Breast epithelium (tissue), 4 donors: ENCODE data around the gene CLCNKB. TPM values are rescaled to one million over a fixed set of nuclear protein-coding genes. Genes with fewer than 3 reads are reported as not detected.

ENCODE experiments used
- DNase-seq, 2 donors: peaks; one replicate each; pipeline ENCODE4 v3.0.0-alpha.2; 2019; ENCODE audit warnings: low spot score in 2 of 2
- H3K27ac ChIP-seq, 2 donors: fragments of 200-600 bp; sonication (generic) in 1 of 2; one replicate each; pipeline ENCODE4 v1.5.1; 2016 to 2019; ENCODE audit warnings: mild to moderate bottlenecking in 1 of 2
- H3K27me3 ChIP-seq, 2 donors: fragments of 200-600 bp; sonication (generic) in 1 of 2; one replicate each; pipeline versions ENCODE4 v1.5.1 to v1.6.0; 2017 to 2019; ENCODE audit warnings: control low read depth in 1 of 2, mild to moderate bottlenecking in 1 of 2
- H3K36me3 ChIP-seq: fragments of 200-600 bp; one replicate; pipeline ENCODE4 v1.5.1; 2019
- H3K4me1 ChIP-seq, 2 donors: fragments of 200-600 bp; sonication (generic); one replicate each; pipeline ENCODE4 v1.5.1; 2016 to 2019; ENCODE audit warnings: control low read depth in 1 of 2
- H3K4me3 ChIP-seq, 3 donors: fragments of 200-600 bp; sonication (generic); 1 replicate in 2 of 3; 2 replicates in 1 of 3; pipeline ENCODE4 v1.5.1; 2016 to 2019; ENCODE audit warnings: mild to moderate bottlenecking in 3 of 3, moderate library complexity in 2 of 3
- H3K9me3 ChIP-seq, 2 donors: fragments of 200-600 bp; sonication (generic) in 1 of 2; one replicate each; pipeline ENCODE4 v1.5.1; 2016 to 2019; ENCODE audit warnings: control low read depth in 1 of 2
- CTCF ChIP-seq, 3 donors: fragments of 450-650 bp; IDR thresholded peaks; one replicate each; pipeline ENCODE4 v1.5.1; 2016 to 2017; ENCODE audit warnings: antibody characterized with exemption in 3 of 3, mild to moderate bottlenecking in 3 of 3, moderate library complexity in 3 of 3
- POLR2A ChIP-seq: fragments of 450-650 bp; IDR thresholded peaks from one replicate; pipeline ENCODE4 v1.6.1; 2016; ENCODE audit warnings: antibody characterized with exemption, mild to moderate bottlenecking, moderate library complexity
- POLR2AphosphoS5 ChIP-seq, 3 donors: sonication (generic); formaldehyde crosslinking; IDR thresholded peaks; one replicate each; pipeline ENCODE4 v1.6.1; 2017; ENCODE audit warnings: antibody characterized with exemption in 3 of 3
- intact Hi-C: fragments of 100-400 bp; cut with DNase I; formaldehyde crosslinking; loops from one replicate; pipeline ENCODE4 v1.15.1; 2023; ENCODE audit warnings: low total_unique reads
- total RNA-seq, 3 donors: library from RNA; depleted of rRNA; stranded (reverse); fragments of >200 nt; gene quantifications; one replicate each; pipeline ENCODE4 v1.1.0, GENCODE V29; 2016

The CLCNKB gene
- total RNA-seq, 3 donors from 2014 or later: 0.32 to 0.88 (median 0.33) TPM

GRCh38 chr1:16015491-16015890, 28.1 kb upstream of the CLCNKB start:
- H3K4me3 ChIP-seq: no peak overlapping the region
- H3K4me1 ChIP-seq: peaks cover 9 to 11% of the 10 kb centered on the region in 2 donors
- no peaks in the 10 kb centered on the region for H3K27me3 ChIP-seq
- intact Hi-C loops: no loop called here
- no peaks in the 10 kb centered on the region for H3K36me3 ChIP-seq
- no peaks in the 10 kb centered on the region for H3K9me3 ChIP-seq
- TF ChIP-seq CTCF (IDR thresholded peaks at IDR 0.05) (no peak), POLR2A (no peak), POLR2AphosphoS5 (IDR thresholded peaks at IDR 0.05) (no peak)
- peak overlapping the region in 1 of 2 donors; percentile 87 for H3K27ac ChIP-seq
- DNase-seq: no peak

DNA sequence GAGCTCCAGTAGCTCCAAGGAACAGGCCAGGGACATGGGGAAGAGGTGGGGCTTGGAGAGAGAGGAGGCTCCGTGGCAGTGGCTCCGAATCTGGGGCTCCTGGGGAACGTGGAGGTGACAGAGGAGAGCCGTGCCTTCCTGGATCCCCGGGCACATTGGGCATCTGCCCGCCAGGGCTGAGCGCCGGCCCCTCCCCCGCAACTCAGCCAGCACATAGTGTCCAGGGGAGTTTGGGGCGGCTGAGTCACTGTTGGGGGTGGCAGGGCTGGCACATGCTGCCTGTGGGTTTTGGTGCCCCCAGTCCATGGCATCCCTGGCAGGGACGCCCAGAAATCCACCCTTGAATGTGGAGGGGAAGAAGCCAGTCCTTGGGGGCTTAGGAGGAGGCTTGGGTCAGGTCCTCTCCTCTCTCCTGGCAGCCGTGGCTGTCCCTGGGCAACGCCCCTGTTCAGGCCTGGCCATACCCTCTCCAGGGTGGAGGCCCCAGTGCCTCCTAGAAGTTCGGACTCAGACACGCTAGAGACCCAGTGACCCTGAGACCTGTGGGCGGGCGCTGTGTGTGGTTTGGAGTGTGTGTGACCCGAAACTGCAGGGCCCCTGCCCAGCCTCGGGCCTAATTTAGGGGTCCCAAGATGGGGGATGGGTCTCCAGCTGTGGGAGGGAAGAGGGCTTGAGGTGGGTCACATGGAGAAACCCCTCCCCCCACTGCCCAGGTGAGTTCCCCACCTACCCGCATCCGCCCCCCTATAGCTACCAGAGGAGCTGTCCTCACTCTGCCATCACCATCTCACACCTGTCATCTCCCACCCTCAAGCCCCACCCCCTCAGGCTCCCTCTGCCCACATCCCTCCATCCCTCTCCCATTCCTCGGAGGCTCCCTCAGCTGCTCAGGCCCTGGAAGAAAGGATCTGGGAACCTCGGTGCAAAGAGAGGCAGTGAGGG, 27.4 kb upstream of the CLCNKB start:
- TF ChIP-seq POLR2A: no peak
- no peak for TF ChIP-seq CTCF (IDR thresholded peaks at IDR 0.05)
- TF ChIP-seq POLR2AphosphoS5 (IDR thresholded peaks at IDR 0.05): no peak
- no peaks in the 10 kb centered on the region for H3K9me3 ChIP-seq
- no peaks in the 10 kb centered on the region for H3K36me3 ChIP-seq
- H3K4me3 ChIP-seq: no peak overlapping the region
- no peaks in the 10 kb centered on the region for H3K27me3 ChIP-seq
- H3K4me1 ChIP-seq: peaks cover 9 to 11% of the 10 kb centered on the region in 2 donors
- no peak for DNase-seq
- H3K27ac ChIP-seq: no peak overlapping the region
- intact Hi-C loops: no loop called here

DNA sequence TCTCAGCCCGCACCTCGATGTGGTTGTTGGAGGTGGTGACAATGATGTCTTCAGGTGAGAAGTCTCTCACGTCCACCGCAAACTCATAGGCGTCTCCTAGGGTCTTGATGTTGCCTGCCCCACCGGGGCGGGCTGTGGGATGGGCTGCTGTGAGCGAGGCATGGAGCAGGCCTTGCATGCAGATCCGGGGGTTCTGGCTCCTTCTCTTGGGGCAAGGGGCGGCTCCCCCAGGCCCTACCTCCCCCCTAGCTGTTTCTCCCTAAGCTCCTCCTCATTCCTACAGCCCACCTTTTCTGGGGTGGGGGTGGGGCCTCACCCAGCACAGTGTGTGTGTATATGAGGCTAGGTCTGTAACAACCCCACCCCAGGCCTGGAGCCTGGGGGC, 26.5 kb upstream of the CLCNKB start:
- intact Hi-C loops: no loop called here
- peak overlapping the region; percentile 85 to 90 for H3K27ac ChIP-seq
- no peaks in the 10 kb centered on the region for H3K36me3 ChIP-seq
- TF ChIP-seq POLR2A (no peak), CTCF (IDR thresholded peaks at IDR 0.05) (no peak), POLR2AphosphoS5 (IDR thresholded peaks at IDR 0.05) (no peak)
- no peaks in the 10 kb centered on the region for H3K9me3 ChIP-seq
- no peaks in the 10 kb centered on the region for H3K27me3 ChIP-seq
- peak overlapping the region in 1 of 3 donors; percentile 17 for H3K4me3 ChIP-seq
- DNase-seq: no peak
- H3K4me1 ChIP-seq: peaks cover 9 to 11% of the 10 kb centered on the region in 2 donors

GRCh38 chr1:16017461-16018303, 25.9 kb upstream of the CLCNKB start, which contains the start of gene HSPB7:
Gene HSPB7 (minus strand): TSS chr1:16018043. CDS start chr1:16017963, 80 bp downstream.
- Histone ChIP-seq H3K27me3 (no peaks in the 10 kb centered on the region), H3K4me1 (peaks cover 9 to 11% of the 10 kb centered on the region in 2 donors), H3K9me3 (no peaks in the 10 kb centered on the region), H3K4me3 (peak within 1 kb of the TSS; percentile 17 to 54 (median 30)), H3K27ac (peak within 1 kb of the TSS; percentile 85 to 90), H3K36me3 (no peaks in the 10 kb centered on the region)
- TF ChIP-seq POLR2AphosphoS5 (IDR thresholded peaks at IDR 0.05) (peak in 1 of 3 donors; percentile 7), CTCF (IDR thresholded peaks at IDR 0.05) (no peak)
- intact Hi-C loops: no loop called here
- peak in 1 of 2 donors; percentile 54 for DNase-seq
